ENCODE measurements around the gene STK39.

DNA sequence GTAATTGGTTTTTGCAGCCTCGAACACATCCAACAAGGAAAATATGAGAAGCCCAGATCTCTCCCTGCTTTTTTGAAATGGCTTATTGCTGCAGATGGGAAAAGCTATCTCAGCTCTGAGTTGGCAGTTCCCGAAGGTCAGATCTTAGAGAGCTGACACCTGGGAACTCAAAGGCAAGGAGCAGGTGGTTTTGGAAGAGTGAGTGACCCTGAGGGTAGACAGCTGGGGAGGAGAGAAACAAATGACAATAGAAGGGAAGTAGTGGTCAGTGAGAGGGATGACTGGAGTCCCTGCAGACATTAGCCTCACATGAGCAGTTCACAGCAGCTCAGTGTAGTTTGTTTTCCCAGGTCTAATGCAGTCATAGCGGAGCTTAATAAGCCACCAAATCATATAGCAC is 317.9 kb downstream of the STK39 start:
- TF ChIP-seq, protein P1, sequence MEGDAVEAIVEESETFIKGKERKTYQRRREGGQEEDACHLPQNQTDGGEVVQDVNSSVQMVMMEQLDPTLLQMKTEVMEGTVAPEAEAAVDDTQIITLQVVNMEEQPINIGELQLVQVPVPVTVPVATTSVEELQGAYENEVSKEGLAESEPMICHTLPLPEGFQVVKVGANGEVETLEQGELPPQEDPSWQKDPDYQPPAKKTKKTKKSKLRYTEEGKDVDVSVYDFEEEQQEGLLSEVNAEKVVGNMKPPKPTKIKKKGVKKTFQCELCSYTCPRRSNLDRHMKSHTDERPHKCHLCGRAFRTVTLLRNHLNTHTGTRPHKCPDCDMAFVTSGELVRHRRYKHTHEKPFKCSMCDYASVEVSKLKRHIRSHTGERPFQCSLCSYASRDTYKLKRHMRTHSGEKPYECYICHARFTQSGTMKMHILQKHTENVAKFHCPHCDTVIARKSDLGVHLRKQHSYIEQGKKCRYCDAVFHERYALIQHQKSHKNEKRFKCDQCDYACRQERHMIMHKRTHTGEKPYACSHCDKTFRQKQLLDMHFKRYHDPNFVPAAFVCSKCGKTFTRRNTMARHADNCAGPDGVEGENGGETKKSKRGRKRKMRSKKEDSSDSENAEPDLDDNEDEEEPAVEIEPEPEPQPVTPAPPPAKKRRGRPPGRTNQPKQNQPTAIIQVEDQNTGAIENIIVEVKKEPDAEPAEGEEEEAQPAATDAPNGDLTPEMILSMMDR (optimal IDR thresholded peaks at IDR 0.05 in 1 of 3, IDR thresholded peaks at IDR 0.05 in 1 of 3, conservative IDR thresholded peaks at IDR 0.05 in 1 of 3; ENCODE audit: extremely low read depth in 1 of 3, insufficient read depth in 2 of 3, low read length in 3 of 3): no peak
- TF ChIP-seq EZH2 (IDR thresholded peaks at IDR 0.05; ENCODE audit: low read length): no peak
